ENCODE results near the gene USP3.

The USP3 gene

DNA sequence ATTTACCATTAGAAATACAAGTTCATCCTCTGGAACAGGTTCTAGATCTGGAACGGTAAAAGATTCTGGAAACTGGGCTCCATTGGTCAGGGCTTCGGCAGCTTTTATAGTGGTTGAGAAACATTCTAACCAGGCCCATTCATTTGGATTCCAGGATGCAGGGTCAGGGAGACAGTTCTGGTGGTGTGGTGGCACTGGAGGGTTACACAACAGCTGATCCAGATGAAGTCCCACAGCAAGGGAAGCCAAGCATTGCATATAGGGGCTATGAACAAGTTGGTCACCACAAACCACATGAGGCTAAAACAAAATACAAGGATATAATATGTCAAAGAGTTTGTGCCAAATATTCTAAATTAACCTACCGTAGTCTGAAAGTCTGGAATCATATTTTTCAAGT, 135.8 kb downstream of the USP3 start:
- DNase-seq (ENCODE audit: low read depth, low spot score), result no peak
- H3K4me3 ChIP-seq (ENCODE audit: low read depth, low read length), result no peak overlapping the region
- in situ Hi-C loops (cut with HindIII; ENCODE audit: low sequenced_read_pairs), result no loop called here
- TF ChIP-seq, protein P1, sequence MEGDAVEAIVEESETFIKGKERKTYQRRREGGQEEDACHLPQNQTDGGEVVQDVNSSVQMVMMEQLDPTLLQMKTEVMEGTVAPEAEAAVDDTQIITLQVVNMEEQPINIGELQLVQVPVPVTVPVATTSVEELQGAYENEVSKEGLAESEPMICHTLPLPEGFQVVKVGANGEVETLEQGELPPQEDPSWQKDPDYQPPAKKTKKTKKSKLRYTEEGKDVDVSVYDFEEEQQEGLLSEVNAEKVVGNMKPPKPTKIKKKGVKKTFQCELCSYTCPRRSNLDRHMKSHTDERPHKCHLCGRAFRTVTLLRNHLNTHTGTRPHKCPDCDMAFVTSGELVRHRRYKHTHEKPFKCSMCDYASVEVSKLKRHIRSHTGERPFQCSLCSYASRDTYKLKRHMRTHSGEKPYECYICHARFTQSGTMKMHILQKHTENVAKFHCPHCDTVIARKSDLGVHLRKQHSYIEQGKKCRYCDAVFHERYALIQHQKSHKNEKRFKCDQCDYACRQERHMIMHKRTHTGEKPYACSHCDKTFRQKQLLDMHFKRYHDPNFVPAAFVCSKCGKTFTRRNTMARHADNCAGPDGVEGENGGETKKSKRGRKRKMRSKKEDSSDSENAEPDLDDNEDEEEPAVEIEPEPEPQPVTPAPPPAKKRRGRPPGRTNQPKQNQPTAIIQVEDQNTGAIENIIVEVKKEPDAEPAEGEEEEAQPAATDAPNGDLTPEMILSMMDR (IDR thresholded peaks at IDR 0.05; ENCODE audit: low read depth, low read length), result no peak

All from astrocyte of the spinal cord (primary cell).